Nephron (organoid): ENCODE data around the gene PPP1R14B.

Experiments
- H3K27ac Mint-ChIP-seq, 3 experiments: 2 replicates each; pipeline ENCODE4 v1.8.0; 2020; ENCODE audit warnings: mixed read lengths in 3 of 3, mild to moderate bottlenecking in 2 of 3, moderate library complexity in 1 of 3
- H3K27me3 Mint-ChIP-seq: 2 replicates; pipeline ENCODE4 v1.8.0; 2021; ENCODE audit warnings: low read depth, mild to moderate bottlenecking, moderate library complexity, mixed read lengths
- H3K36me3 Mint-ChIP-seq: 2 replicates; pipeline ENCODE4 v1.8.0; 2020; ENCODE audit warnings: low read depth, mixed read lengths
- H3K4me1 Mint-ChIP-seq: 2 replicates; pipeline ENCODE4 v1.8.0; 2020; ENCODE audit warnings: mixed read lengths
- H3K4me3 Mint-ChIP-seq, 3 experiments: 2 replicates each; pipeline ENCODE4 v1.8.0; 2020; ENCODE audit warnings: mild to moderate bottlenecking in 3 of 3, mixed read lengths in 3 of 3, moderate library complexity in 2 of 3
- H3K9me3 Mint-ChIP-seq: 2 replicates; pipeline ENCODE4 v1.8.0; 2020; ENCODE audit warnings: mixed read lengths
- TF ChIP-seq, protein P1 (sequence below), 3 experiments: fragments of 200-600 bp; sonication (generic); IDR thresholded peaks; one replicate each; pipeline ENCODE4 v1.5.0; 2021; ENCODE audit warnings: antibody characterized with exemption in 3 of 3; ENCODE audit not compliant: unreplicated experiment in 3 of 3

PPP1R14B gene

DNA sequence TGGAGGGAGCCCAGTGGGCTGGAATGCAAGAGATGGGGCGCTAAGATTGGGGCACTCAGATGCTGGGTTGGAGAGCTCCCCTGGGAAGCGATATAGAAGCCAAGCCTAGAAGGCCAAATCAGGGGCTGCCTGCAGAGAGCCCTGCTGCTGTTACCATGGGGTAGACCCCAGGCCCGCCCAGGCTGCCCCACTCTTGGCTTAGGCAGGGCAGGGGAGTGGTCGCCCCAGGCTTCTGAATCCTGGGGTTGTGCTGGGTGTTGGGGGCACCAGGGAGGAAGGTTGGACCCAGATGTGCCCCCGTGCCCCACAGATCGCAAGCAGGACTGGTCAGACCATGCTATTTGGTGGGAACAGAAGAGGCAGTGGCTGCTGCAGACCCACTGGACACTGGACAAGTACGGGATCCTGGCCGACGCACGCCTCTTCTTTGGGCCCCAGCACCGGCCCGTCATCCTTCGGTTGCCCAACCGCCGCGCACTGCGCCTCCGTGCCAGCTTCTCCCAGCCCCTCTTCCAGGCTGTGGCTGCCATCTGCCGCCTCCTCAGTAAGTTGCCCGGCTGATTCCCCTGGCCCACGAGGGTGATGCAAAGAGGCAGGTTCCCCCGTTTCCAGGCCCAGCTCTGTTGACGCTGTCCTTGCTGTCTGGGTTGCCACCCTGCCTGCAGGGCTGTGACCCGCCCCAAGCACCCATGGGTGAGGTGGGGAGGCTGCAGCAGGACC is 36.3 kb downstream of the PPP1R14B start:
- Mint-ChIP-seq H3K27me3 (no peaks in the 10 kb centered on the region), H3K9me3 (no peaks in the 10 kb centered on the region), H3K27ac (no peak overlapping the region), H3K36me3 (no peaks in the 10 kb centered on the region), H3K4me1 (peaks cover 5% of the 10 kb centered on the region), H3K4me3 (no peak overlapping the region)
- TF ChIP-seq, protein P1, sequence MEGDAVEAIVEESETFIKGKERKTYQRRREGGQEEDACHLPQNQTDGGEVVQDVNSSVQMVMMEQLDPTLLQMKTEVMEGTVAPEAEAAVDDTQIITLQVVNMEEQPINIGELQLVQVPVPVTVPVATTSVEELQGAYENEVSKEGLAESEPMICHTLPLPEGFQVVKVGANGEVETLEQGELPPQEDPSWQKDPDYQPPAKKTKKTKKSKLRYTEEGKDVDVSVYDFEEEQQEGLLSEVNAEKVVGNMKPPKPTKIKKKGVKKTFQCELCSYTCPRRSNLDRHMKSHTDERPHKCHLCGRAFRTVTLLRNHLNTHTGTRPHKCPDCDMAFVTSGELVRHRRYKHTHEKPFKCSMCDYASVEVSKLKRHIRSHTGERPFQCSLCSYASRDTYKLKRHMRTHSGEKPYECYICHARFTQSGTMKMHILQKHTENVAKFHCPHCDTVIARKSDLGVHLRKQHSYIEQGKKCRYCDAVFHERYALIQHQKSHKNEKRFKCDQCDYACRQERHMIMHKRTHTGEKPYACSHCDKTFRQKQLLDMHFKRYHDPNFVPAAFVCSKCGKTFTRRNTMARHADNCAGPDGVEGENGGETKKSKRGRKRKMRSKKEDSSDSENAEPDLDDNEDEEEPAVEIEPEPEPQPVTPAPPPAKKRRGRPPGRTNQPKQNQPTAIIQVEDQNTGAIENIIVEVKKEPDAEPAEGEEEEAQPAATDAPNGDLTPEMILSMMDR (IDR thresholded peaks at IDR 0.05; ENCODE audit: unreplicated experiment in 3 of 3) = no peak

DNA sequence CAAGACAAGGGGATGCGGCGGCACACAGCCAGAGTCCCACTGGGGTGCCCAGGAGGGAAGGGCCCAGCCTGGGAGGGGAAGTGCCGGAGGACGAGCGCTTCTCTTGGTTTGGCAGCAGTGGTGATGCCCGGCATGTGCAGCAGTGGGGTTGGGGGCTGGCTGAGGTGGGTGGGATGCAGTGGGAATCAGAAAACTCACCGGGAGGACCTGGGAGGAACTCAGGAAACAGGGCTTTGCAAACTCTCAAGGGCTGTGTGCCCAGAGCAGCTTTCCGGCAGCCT is 37.2 kb downstream of the PPP1R14B start:
- no peaks in the 10 kb centered on the region for H3K9me3 Mint-ChIP-seq
- no peaks in the 10 kb centered on the region for H3K27me3 Mint-ChIP-seq
- H3K4me1 Mint-ChIP-seq = peaks cover 9% of the 10 kb centered on the region
- no peak overlapping the region for H3K4me3 Mint-ChIP-seq
- no peak overlapping the region for H3K27ac Mint-ChIP-seq
- H3K36me3 Mint-ChIP-seq = peaks cover 3% of the 10 kb centered on the region
- TF ChIP-seq, protein P1 (IDR thresholded peaks at IDR 0.05; ENCODE audit: unreplicated experiment in 3 of 3) = no peak

GRCh38 chr11:64208796-64209562 is 37.8 kb downstream of the PPP1R14B start:
- TF ChIP-seq, protein P1 (IDR thresholded peaks at IDR 0.05; ENCODE audit: unreplicated experiment in 3 of 3) = no peak
- Mint-ChIP-seq H3K4me1 (peaks cover 15% of the 10 kb centered on the region), H3K4me3 (no peak overlapping the region), H3K27me3 (no peaks in the 10 kb centered on the region), H3K27ac (peak overlapping the region in 2 of 3 experiments; percentile 39 to 57), H3K36me3 (peaks cover 9% of the 10 kb centered on the region), H3K9me3 (no peaks in the 10 kb centered on the region)

DNA sequence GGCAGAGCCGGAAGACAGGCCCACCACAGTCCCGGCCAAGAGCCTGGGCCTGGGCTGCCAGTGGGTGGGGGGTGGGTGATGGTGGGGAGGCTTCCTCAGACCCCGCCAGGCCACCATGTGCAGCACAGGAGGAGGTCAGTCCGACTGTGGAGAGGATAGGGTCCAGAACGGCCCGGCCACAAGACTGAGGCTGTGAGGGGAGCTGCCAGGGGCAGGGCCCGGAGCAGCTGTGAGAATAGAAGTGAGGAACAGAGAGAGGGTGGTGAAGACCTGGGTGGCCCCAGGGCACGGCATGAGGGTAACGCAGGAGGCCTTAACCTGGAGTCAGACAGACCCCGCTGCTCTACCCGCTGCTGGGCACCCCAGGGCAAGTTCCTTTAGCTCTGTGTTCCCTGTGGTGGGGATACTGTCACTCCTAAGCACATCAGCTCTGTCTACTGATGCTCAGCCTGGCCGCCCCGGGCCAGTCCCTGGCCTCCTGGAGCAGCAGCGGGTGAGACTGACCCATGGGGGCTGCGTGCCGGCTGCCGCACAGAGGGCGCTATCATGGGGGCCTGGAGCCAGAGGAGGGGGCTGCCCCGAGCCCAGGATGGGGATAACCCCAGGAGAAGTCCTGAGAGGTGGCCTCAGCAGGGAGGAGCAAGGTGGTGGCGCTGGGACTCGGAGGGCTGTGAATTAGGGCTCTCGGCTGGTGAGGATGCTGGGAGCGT is 38.5 kb downstream of the PPP1R14B start:
- Mint-ChIP-seq H3K27ac (peak overlapping the region in 2 of 3 experiments; percentile 84 to 88), H3K4me3 (no peak overlapping the region), H3K4me1 (peaks cover 22% of the 10 kb centered on the region), H3K9me3 (no peaks in the 10 kb centered on the region), H3K36me3 (peaks cover 15% of the 10 kb centered on the region), H3K27me3 (no peaks in the 10 kb centered on the region)
- TF ChIP-seq, protein P1 (IDR thresholded peaks at IDR 0.05; ENCODE audit: unreplicated experiment in 3 of 3) = no peak

DNA sequence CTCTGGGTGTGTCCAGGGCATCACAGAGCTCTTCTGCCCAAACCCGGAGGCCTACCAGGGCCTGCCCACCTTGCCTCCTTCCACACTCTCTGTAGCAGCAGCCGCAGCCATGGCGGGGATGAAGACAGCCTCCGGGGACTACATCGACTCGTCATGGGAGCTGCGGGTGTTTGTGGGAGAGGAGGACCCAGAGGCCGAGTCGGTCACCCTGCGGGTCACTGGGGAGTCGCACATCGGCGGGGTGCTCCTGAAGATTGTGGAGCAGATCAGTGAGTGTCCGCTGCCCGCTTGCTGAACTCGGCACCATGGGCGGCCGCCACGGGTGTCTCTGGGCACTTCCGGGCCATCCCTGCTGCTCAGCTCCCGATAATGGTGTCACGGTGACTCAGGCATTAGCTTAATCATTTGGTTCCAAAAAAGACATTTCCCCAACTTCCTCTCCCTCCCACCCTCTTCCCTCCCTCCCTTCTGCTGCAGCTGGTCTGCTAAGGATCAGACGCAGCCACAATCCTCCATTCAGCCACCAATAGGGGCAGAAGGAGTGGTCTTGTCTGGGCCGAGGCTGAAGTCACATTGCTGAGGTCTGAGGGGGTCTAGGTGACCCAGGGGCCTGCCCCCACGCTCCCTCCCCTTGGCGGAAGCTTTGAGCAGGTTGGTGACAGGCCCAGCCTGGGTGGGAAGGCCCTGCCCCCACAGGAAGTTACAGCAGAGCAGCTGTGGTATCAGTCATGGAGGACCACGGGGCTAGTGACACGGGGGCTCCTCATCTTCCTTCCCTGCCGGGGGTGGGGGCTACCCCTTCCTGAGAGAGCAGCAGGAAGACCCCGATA is 39.3 kb downstream of the PPP1R14B start:
- Mint-ChIP-seq H3K27me3 (no peaks in the 10 kb centered on the region), H3K4me1 (peaks cover 24% of the 10 kb centered on the region), H3K27ac (peak overlapping the region; percentile 84 to 92 (median 88)), H3K36me3 (peaks cover 23% of the 10 kb centered on the region), H3K4me3 (peak overlapping the region in 1 of 3 experiments; percentile 35), H3K9me3 (no peaks in the 10 kb centered on the region)
- TF ChIP-seq, protein P1 (IDR thresholded peaks at IDR 0.05; ENCODE audit: unreplicated experiment in 3 of 3) = no peak
